Astrocyte of the cerebellum (primary cell): Measurements from ENCODE around the gene ERBB2.

ENCODE experiments used
- DNase-seq: peaks from one replicate; pipeline ENCODE4 v3.0.0-alpha.2; 2011; ENCODE audit warnings: low read depth
- H3K4me3 ChIP-seq: 2 replicates; pipeline ENCODE4 v1.5.1; 2011; ENCODE audit warnings: mild to moderate bottlenecking, low read depth, low read length, moderate library complexity
- CTCF ChIP-seq: IDR thresholded peaks from 2 replicates; pipeline ENCODE4 v1.5.1; 2012; ENCODE audit warnings: low read length, low read depth, moderate library complexity, mild to moderate bottlenecking; ENCODE audit errors: missing control alignments
- in situ Hi-C: cut with HindIII; loops from 2 replicates; pipeline ENCODE4 v1.10.0; 2017; ENCODE audit warnings: low sequenced_read_pairs

ERBB2 gene

DNA sequence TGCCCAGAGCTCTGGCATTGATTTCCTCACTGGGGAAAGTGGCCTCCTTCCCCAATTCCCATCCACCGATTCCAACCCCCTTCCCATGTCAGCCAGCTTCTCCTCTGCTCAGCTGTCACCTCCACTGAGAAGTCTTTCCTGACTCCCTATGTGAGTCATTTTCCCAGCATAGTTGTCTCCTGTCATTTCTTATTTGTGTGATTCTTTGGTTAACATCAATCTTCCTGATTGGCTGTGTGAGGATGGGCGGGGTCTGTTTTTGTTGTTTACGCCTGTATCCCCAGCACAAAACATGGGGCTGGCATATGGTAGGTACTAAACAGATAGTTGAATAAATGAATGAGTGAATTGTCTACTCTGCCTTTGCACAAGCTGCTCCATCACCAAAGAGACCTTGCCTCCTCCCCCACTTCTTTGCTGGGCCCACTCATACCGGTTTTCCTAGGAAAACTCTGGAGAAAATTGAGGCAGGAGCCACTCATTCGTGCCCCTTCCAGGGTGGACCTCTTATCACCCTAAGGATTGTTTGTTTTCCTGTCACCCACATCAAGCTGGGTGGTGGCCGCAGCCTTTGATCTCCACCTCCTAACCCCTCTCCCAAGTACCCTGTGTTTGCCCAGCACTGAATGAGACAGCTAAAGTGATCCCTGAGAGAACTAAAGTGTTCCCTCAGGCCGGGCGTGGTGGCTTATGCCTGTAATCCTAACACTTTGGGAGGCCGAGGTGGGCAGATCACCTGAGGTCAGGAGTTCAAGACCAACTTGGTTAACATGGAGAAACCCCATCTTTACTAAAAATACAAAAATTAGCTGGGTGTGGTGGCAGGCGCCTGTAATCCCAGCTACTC, 36.7 kb downstream of the ERBB2 start:
- in situ Hi-C loops = no loop called here
- DNase-seq = no peak

GRCh38 chr17:39737206-39737759, 37.4 kb downstream of the ERBB2 start:
- TF ChIP-seq CTCF = no peak
- in situ Hi-C loops = no loop called here
- no peak for DNase-seq
- no peak overlapping the region for H3K4me3 ChIP-seq

More for the DNA sequence above, 36.7 kb downstream of the ERBB2 start:
- no peak overlapping the region for H3K4me3 ChIP-seq
- TF ChIP-seq CTCF = no peak

- no peak for DNase-seq
- TF ChIP-seq CTCF = no peak
- no peak within 1 kb of the TSS for H3K4me3 ChIP-seq
- in situ Hi-C loops = no loop called here
Measured at GRCh38 chr17:39737760-39738567, 38.1 kb downstream of the ERBB2 start, which contains the start of gene GRB7. GRB7 (plus strand) TSS chr17:39737938; CDS start chr17:39742302, 4,364 bp downstream.

GRCh38 chr17:39738568-39738901, 38.7 kb downstream of the ERBB2 start:
- DNase-seq = no peak
- H3K4me3 ChIP-seq = no peak overlapping the region
- in situ Hi-C loops = no loop called here
- no peak for TF ChIP-seq CTCF

- in situ Hi-C loops = no loop called here
- H3K4me3 ChIP-seq = no peak overlapping the region
- DNase-seq = no peak
- TF ChIP-seq CTCF = no peak
Measured at GRCh38 chr17:39738983-39739884, 39.4 kb downstream of the ERBB2 start.

DNA sequence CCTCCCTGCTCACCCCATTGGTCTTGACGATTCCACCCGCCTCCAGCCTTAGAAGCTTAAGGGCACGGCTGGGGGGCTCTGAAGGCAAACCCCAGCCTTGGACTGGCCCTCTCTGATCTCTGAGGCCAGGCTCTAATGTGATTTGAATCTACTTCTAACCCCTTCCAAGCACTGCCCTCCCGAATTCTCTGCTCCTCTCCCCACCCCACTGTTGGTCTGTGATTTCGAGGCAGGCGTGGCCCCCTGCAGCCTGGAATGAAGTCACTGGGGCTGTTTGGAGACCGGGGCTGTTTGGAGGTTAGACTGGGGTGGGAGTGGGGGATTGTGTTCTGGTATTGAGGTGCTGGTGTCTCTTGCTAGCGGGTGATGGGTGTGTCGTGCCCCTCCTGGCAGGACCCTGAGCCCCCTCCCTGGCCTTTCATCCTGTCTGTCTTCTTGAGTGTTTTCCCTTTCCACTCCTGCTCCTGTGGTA, 40.1 kb downstream of the ERBB2 start:
- in situ Hi-C loops = loop anchor here (5.0 kb wide), 1 partner anchor 63 kb away; no protein-coding TSS in a partner anchor
- no peak for DNase-seq
- H3K4me3 ChIP-seq = no peak overlapping the region
- TF ChIP-seq CTCF = no peak
